GM23338 (cell line): Measurements from ENCODE around the gene TRAPPC3L.

Experiments
- CREB1 ChIP-seq: fragments of 250-450 bp; sonication (Bioruptor Pico); IDR thresholded peaks from 2 replicates; pipeline ENCODE4 v1.5.0; 2020; ENCODE audit warnings: low read depth, mild to moderate bottlenecking, moderate library complexity
- POLR2AphosphoS5 ChIP-seq: IDR thresholded peaks from 2 replicates; pipeline ENCODE4 v1.6.1; 2016; ENCODE audit warnings: antibody characterized with exemption, low read depth
- ZNF114 ChIP-seq: fragments of 250-450 bp; sonication (Bioruptor Pico); IDR thresholded peaks from 2 replicates; pipeline ENCODE4 v1.5.0; 2020; ENCODE audit warnings: mild to moderate bottlenecking, moderate library complexity
- TF ChIP-seq, protein P1 (sequence below), 2 experiments: fragments of 200-600 bp in 1 of 2; sonication (generic) in 1 of 2; conservative IDR thresholded peaks; 2 replicates each; pipeline versions ENCODE4 v1.5.1 to v1.6.1; 2016 to 2017; ENCODE audit warnings: antibody characterized with exemption in 2 of 2, low read depth in 2 of 2, mild to moderate bottlenecking in 2 of 2, moderate library complexity in 1 of 2
- TF ChIP-seq, protein P2 (sequence below): IDR thresholded peaks from one replicate; pipeline ENCODE4 v1.6.1; 2018; ENCODE audit warnings: antibody characterized with exemption; ENCODE audit not compliant: unreplicated experiment

DNA sequence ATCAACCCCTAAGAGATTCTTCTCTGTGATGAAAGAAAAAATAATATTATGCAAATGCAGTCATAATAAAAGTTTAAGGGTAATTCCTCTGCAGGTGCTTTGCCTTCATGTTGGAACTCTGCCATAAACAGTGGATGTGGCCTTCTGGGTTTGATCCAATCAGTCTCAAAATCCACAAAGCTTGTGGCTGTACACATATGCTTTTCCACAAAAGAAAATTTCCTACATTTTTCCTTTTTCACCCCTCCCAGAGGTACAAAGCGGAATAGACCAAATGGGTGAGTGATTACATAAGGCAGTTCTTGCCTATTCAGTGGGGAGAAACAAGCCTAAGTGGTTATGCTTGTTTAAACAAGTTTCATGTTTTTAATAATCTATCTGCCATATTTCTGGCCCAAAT, 17.4 kb downstream of the TRAPPC3L start:
- TF ChIP-seq, protein P1, sequence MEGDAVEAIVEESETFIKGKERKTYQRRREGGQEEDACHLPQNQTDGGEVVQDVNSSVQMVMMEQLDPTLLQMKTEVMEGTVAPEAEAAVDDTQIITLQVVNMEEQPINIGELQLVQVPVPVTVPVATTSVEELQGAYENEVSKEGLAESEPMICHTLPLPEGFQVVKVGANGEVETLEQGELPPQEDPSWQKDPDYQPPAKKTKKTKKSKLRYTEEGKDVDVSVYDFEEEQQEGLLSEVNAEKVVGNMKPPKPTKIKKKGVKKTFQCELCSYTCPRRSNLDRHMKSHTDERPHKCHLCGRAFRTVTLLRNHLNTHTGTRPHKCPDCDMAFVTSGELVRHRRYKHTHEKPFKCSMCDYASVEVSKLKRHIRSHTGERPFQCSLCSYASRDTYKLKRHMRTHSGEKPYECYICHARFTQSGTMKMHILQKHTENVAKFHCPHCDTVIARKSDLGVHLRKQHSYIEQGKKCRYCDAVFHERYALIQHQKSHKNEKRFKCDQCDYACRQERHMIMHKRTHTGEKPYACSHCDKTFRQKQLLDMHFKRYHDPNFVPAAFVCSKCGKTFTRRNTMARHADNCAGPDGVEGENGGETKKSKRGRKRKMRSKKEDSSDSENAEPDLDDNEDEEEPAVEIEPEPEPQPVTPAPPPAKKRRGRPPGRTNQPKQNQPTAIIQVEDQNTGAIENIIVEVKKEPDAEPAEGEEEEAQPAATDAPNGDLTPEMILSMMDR (conservative IDR thresholded peaks at IDR 0.05; ENCODE audit: low read depth in 2 of 2), result no peak
- TF ChIP-seq POLR2AphosphoS5 (no peak), ZNF114 (no peak), CREB1 (CRISPR knock-in tag) (no peak)
- TF ChIP-seq, protein P2, sequence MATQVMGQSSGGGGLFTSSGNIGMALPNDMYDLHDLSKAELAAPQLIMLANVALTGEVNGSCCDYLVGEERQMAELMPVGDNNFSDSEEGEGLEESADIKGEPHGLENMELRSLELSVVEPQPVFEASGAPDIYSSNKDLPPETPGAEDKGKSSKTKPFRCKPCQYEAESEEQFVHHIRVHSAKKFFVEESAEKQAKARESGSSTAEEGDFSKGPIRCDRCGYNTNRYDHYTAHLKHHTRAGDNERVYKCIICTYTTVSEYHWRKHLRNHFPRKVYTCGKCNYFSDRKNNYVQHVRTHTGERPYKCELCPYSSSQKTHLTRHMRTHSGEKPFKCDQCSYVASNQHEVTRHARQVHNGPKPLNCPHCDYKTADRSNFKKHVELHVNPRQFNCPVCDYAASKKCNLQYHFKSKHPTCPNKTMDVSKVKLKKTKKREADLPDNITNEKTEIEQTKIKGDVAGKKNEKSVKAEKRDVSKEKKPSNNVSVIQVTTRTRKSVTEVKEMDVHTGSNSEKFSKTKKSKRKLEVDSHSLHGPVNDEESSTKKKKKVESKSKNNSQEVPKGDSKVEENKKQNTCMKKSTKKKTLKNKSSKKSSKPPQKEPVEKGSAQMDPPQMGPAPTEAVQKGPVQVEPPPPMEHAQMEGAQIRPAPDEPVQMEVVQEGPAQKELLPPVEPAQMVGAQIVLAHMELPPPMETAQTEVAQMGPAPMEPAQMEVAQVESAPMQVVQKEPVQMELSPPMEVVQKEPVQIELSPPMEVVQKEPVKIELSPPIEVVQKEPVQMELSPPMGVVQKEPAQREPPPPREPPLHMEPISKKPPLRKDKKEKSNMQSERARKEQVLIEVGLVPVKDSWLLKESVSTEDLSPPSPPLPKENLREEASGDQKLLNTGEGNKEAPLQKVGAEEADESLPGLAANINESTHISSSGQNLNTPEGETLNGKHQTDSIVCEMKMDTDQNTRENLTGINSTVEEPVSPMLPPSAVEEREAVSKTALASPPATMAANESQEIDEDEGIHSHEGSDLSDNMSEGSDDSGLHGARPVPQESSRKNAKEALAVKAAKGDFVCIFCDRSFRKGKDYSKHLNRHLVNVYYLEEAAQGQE, result no peak
